GM18507 (cell line): ENCODE measurements around the gene PSMD8.
"Not testable (repeated sequence)": the region's sequence is repeated elsewhere in the genome, so short reads cannot be mapped to it uniquely, and the experiment has no call there.

Source experiments
- DNase-seq: peaks from one replicate; pipeline ENCODE4 v3.0.0; 2011; ENCODE audit warnings: low read depth; ENCODE audit not compliant: insufficient read length; ENCODE audit errors: extremely low spot score
- FAIRE-seq: peaks from 2 replicates; lab custom pipeline; 2011; peaks lifted over from hg19 to GRCh38; lab: Jason Lieb, UNC

The PSMD8 gene

DNA sequence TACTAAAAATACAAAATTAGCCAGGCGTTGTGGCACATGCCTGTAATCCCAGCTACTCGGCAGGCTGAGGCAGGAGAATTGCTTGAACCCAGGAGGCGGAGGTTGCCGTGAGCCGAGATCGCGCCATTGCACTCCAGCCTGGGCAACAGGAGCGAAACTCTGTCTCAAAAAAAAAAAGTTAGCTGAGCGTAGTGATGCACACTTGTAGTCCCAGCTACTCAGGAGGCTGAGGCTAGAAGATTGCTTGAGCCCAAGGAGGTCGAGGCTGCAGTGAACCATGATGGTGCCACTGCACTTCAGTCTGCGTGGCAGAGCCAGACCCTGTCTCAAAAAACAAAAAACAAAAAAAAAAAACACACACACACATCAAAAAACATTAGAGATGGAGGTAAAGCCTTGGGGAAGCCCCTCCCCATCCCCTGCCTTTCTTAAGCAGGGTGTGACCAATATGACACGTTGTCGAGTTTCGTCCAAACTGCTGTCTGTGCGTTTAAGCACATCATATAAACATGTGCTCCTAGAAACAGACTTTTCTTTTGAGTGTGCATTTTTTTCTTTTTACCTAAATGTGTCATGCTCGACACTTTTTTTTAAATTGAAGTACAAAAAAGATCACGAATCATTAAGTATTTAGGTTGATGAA, 52.8 kb downstream of the PSMD8 start:
- peak; percentile 38 for FAIRE-seq
- DNase-seq: not testable (repeated sequence)

DNA sequence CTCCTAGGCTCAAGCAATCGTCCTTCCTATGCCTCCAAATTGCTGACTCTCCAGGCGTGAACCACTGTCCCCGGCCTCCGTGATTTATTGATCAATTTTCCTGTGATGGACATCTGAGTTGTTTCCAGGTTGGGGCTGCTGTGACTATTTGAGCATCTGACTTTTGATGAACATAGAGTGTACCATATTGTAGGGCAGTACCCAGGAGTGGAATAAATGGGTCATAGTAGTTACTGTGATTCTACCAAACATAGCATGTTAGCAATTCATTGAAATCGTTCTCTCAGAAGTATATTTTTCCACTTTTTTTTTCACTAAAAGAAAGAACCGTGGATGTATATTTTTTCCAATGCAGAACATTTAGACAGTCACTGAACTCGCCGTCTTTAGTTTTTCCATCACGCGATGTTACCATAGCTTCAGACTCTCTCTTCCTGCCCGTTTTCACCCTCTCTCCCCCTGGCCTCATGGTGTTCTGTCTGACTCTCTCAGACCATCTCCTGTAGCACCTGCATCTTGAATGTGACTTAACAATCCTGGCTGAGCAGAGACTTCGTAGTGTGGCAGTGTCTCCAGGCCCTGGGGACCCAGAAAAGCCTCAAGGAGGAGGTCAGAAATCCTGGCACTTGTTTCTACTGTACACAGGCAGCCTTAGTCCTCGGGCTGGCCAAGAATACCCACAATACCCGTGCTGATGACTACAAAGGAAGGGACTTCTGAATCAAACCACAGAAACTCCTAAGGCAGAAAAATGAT, 54.9 kb downstream of the PSMD8 start:
- FAIRE-seq: no peak

DNA sequence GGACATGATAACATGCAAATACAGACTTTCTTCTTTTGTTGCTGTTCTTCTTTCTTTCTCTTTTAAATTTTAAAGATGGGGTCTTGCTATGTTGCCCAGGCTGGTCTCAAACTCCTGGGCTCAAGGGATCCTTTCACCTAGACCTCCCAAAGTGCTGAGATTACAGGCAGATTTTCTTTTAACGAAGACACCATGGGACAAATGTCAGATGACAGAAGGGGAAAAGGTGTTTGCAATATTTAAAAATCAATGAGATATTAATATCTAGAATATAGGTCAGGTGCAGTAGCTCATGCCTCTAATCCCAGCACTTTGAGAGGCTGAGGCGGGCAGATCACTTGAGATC, 55.4 kb downstream of the PSMD8 start:
- DNase-seq (no peak), FAIRE-seq (no peak)

More for the DNA sequence above, 54.9 kb downstream of the PSMD8 start:
- DNase-seq: no peak

GRCh38 chr19:38430931-38431330, 56.6 kb downstream of the PSMD8 start:
- FAIRE-seq: no peak

DNA sequence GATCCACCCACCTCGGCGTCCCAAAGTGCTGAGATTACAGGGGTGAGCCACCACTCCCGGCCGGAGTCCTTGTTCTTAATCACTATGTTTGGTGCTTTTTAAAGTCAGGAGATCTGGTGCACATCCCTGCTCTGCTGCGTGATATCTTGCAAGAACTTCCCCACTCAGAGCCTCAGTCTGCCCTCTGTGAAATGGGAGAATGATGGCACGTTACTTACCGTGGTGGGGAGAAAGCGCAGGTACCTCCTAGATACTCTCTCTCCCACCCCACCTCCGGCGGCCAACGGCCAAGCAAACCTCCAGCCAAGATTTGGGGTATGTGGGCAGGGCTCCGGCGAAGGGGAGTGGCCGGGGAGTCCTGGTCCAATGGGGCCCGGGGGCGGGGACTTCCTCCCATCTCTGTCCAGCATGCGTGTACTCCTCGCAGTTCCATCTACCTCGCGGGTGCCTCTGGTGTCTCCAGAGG, 58.9 kb downstream of the PSMD8 start, which contains the start of gene RYR1:
TSS of gene RYR1 (plus strand) at position 424 of the 466 bp plus-strand sequence. CDS start 139 bp downstream, outside the sequence.
- peak; percentile 48 for DNase-seq
- no peak for FAIRE-seq

More at GRCh38 chr19:38430931-38431330, 56.6 kb downstream of the PSMD8 start:
- no peak for DNase-seq
